MM.1S (cell line): ENCODE measurements around the gene CARMIL1.

Experiments used
- EZH2 ChIP-seq: fragments of 300-600 bp; sonication (generic); optimal IDR thresholded peaks from 2 replicates; pipeline ENCODE3; 2017; ENCODE audit warnings: low read depth, mild to moderate bottlenecking, antibody characterized with exemption, low read length, mixed read lengths
- EZH2phosphoT487 ChIP-seq: fragments of 300-600 bp; sonication (generic); IDR thresholded peaks from 2 replicates; pipeline ENCODE4 v1.6.1; 2018; ENCODE audit warnings: antibody characterized with exemption, low read length
- TF ChIP-seq, protein P1 (sequence below): fragments of 300-600 bp; sonication (generic); IDR thresholded peaks from 2 replicates; pipeline ENCODE4 v1.5.1; 2016; ENCODE audit warnings: antibody characterized with exemption, low read length, mixed read lengths

DNA sequence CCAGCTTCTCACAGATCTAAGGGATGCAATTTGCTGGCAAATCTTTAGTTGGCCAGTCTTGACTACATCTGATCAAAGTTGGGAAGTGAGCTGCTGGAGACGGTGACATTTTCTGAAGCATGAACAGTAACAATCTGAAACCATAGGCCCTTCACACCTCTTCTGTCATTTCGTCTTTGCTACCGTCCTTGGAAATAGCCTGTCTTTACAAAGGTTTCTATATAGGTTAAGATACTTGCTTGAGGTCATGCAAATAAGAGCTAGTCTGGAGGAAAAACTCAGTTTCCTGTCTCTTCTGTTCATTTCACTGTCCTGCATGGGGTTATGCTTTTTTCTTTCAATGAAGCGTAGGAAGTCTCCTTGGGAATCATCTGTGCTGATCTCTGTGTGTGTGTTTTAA lies 55.6 kb downstream of the CARMIL1 start:
- TF ChIP-seq, protein P1, sequence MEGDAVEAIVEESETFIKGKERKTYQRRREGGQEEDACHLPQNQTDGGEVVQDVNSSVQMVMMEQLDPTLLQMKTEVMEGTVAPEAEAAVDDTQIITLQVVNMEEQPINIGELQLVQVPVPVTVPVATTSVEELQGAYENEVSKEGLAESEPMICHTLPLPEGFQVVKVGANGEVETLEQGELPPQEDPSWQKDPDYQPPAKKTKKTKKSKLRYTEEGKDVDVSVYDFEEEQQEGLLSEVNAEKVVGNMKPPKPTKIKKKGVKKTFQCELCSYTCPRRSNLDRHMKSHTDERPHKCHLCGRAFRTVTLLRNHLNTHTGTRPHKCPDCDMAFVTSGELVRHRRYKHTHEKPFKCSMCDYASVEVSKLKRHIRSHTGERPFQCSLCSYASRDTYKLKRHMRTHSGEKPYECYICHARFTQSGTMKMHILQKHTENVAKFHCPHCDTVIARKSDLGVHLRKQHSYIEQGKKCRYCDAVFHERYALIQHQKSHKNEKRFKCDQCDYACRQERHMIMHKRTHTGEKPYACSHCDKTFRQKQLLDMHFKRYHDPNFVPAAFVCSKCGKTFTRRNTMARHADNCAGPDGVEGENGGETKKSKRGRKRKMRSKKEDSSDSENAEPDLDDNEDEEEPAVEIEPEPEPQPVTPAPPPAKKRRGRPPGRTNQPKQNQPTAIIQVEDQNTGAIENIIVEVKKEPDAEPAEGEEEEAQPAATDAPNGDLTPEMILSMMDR, result no peak
- TF ChIP-seq EZH2, result no peak
- TF ChIP-seq EZH2phosphoT487, result no peak
